ENCODE measurements around the gene P2RY8.
"Not testable (repeated sequence)": the region's sequence is repeated elsewhere in the genome, so short reads cannot be mapped to it uniquely, and the experiment has no call there.

Gene P2RY8

GRCh38 chrX:1518512-1518911 lies 18.5 kb downstream of the P2RY8 start:
- DNase-seq (ENCODE audit: low spot score): no peak

DNA sequence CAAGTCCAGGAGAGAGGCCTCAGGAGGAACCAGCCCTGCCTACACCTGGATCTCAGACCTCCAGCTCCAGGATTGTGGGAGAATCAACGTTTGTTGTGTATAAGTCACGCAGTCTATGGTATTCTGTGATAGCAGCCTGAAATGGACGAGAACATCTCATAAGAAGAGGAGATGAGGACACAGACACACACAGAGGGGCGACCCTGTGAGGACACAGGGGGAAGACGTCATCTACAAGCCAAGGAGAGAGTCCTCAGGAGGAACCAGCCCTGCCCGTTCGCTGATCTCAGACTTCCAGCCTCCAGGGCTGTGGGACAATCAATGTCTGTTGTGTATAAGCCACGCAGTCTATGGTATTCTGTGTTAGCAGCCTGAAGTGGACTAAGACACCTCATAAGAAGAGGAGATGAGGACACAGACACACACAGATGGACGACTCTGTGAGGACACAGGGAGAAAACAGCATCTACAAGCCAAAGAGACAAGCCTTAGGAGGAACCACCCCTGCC lies 20.3 kb downstream of the P2RY8 start:
- no peak for DNase-seq (ENCODE audit: low spot score)

DNA sequence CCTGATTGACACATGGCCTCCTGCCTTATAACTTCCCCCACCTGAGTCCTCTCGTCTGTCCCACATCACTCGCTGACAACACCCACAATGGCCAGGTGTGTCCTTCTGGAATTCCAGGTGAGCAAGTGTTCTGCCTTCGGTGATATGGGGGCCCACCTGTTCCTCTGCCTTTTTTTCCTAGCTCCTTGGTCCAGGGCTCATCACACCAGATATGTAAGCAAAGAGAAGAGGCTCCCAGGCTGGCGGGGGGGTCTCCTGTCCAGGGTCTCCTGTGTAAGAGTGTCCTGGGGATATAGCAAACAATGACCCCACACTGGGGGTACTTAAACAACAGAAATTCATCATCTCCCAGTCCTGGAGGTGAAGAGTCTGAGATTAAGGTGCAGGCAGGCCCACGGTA lies 25.2 kb downstream of the P2RY8 start:
- no peak for DNase-seq (ENCODE audit: low spot score)

- DNase-seq (ENCODE audit: low spot score): no peak
Measured at GRCh38 chrX:1511150-1511549, 25.8 kb downstream of the P2RY8 start.

DNA sequence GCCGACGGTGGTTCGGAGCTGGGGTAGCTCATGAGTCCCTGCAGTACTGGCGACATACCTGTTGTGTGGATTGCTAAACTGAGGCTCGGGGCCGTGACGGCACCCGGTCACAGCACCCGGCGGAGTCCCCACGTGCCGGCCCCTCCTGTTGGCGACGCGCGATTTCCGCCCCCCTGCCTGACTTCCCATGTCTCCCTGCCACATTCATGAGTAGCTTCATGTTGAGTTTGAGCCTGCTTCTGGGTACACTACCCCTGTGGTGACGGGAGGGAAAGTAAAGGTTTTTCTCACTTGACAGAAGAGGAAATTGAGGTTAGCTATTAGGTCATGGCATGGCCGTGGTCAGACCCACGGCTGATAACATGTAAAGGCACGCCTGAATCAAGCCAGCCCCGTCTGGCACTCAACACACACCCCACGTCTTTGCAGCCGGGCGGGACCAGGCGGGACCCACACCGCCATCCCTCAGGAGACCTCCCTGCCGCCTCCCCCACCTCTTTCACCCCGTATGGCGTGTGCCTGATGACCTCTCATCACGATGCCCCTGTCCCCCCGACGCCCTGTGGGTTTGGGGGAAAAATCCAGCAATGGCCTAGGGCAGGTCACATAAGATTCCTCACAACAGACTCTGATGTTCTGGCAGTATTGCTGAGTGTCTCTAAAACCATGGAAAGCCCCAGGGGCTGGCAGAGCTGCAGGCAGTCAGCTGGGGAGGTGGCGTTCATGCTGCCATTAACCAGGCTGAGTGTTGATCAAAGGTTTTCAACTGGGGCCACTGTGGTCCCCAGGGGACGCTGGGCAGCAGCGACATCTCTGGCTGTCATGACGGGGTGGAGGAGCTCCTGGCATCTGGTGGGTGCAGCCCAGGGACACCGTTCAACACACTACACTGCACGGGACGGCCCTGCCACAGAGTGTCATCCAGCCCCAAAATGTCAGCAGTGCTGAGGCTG lies 29.2 kb downstream of the P2RY8 start:
- DNase-seq (ENCODE audit: low spot score): no peak

GRCh38 chrX:1506916-1507315 lies 30.1 kb downstream of the P2RY8 start:
- no peak for DNase-seq (ENCODE audit: low spot score)

DNA sequence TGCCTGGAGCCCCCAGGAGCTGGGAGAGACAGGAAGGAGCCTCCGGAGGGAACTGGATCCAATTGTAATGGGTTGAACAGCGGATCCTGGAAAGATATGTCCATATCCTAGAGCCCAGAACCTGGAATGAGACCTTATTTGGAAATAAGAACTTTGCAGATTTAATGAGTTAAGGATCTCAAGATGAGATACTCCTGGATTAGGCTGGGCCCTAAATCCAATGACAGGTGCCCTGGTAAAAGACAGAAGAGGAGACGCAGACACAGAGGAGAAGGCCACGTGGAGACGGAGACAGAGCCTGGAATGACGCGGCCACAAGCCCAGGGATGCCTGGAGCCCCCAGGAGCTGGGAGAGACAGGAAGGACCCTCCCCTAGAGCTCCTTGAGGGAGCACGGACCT lies 34.1 kb downstream of the P2RY8 start:
- DNase-seq (ENCODE audit: low spot score): no peak

GRCh38 chrX:1502241-1502640 lies 34.7 kb downstream of the P2RY8 start:
- no peak for DNase-seq (ENCODE audit: low spot score)

- no peak for DNase-seq (ENCODE audit: low spot score)
Measured at GRCh38 chrX:1500701-1501624, 36.0 kb downstream of the P2RY8 start.

DNA sequence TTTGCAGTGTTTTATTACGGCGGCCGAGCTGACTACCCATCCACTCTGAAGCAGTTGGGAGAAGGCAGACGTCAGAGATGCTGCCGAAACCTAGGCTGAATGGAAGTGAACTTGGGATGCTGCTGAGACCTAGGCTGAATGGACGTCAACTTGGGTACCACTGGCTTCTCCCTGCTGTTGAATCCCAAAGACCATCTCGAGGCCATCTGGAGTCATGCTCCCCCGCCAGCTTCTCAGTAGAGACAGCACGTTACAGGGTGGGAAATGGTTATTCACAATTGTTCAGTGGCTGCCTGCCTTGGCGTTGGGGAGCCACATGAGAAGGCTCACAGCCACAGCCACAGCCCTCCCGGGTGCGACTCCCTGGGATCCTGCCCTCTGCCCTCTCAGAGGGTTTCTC lies 40.9 kb downstream of the P2RY8 start:
- no peak for DNase-seq (ENCODE audit: low spot score)

- no peak for DNase-seq (ENCODE audit: low spot score)
Measured at GRCh38 chrX:1493877-1494510, 43.0 kb downstream of the P2RY8 start.

GRCh38 chrX:1493412-1493811 lies 43.6 kb downstream of the P2RY8 start:
- DNase-seq (ENCODE audit: low spot score): no peak

- DNase-seq (ENCODE audit: low spot score): no peak
Measured at GRCh38 chrX:1492421-1493012, 44.5 kb downstream of the P2RY8 start.

GRCh38 chrX:1491851-1492349 lies 45.1 kb downstream of the P2RY8 start:
- DNase-seq (ENCODE audit: low spot score): peak; percentile 34

- DNase-seq (ENCODE audit: low spot score): not testable (repeated sequence)
Measured at GRCh38 chrX:1491248-1491647, 45.7 kb downstream of the P2RY8 start.

DNA sequence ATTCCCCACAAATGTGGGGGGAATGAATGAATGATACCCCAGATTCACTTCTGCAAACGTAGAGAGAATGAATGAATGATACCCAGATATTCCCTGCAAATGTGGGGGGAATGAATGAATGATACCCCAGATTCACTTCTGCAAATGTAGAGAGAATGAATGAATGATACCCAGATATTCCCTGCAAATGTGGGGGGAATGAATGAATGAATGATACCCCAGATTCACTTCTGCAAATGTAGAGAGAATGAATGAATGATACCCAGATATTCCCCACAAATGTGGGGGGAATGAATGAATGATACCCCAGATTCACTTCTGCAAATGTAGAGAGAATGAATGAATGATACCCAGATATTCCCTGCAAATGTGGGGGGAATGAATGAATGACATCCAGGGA lies 46.3 kb downstream of the P2RY8 start:
- DNase-seq (ENCODE audit: low spot score): not testable (repeated sequence)

GRCh38 chrX:1489354-1489753 lies 47.6 kb downstream of the P2RY8 start:
- DNase-seq (ENCODE audit: low spot score): not testable (repeated sequence)

DNA sequence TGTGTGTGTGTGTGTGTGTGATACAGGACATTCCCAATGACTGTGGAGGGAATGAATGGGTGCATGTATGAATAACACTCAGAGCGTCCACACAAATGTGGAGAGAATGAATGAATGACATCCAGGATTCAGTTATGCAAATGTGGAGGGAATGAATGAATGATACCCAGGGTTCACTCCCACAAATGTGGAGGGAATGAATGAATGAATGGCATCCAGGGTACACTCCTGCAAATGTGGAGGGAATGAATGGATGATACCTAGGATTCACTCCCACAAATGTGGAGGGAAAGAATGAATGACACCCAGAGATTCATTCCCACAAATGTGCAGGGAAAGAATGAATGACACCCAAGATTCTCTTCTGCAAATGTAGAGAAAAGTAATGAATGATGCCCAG lies 48.2 kb downstream of the P2RY8 start:
- DNase-seq (ENCODE audit: low spot score): no peak

DNA sequence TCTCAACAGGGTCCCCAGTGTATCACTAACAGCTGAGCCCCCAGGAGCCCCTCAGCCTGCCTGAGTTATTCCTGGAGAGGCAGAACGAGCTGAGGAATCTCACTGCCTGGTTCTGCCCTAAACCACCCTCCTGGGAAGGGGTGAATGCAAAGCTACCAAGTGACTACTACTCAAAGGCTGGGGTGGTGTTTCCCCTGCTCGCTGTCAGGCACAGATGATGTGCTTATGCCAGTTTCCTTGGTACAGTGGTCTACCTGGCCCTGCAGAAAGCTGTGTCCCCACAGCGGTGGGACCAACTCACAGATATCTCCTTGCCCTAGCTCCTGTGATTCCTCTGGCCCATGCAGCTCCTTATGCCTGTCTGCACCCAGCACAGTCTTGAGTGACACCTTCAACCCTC lies 48.8 kb downstream of the P2RY8 start:
- DNase-seq (ENCODE audit: low spot score): no peak

DNA sequence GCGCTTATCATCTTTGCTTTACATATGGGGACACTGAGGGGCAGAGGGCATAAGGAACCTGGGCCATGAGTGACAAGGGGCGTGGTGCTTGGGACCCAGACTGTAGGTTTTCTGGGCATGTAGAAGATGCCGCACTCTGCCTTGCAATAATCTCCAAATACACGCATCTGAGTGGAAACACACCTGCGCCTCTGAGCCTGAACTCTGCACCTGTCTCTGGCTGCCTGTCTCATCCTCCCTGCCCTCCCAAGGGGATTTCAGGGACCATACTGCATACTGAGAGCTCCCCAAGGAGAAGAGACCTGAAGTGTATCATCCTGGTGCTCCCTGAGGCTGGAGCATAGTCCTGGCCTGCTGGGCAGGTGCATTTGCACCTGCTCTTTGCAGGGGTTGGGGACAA lies 49.6 kb downstream of the P2RY8 start:
- DNase-seq (ENCODE audit: low spot score): no peak

DNA sequence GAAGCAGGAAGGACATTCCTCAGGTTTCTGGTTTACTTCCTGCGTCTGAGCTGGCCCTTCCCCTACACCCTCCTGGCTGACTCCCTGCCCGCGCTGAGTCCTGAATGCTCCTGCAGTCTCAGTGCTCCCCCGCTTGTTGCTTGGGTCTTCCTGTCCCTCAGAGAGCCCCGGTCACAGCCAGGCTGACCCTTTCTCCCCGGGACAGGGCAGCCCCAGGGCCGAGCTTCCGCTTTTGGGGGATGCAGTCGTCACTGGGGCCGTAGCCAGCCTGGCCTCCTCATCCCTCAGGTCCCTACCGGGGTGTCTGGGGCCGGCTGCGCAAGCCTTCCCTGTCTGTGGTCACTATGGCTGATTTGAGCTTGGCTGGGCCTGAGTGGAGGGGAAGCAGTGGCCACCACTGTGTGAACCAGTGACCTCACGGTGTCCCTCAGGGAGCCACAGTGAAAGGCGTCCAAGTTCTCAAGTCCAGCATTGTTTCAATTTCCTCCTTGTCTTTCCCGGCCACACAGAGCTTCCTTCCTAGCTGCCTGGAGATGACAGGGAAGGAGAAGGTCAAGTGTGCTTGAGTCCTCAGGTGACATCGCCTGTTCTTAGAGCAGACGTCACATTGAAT lies 50.1 kb downstream of the P2RY8 start:
- no peak for DNase-seq (ENCODE audit: low spot score)
